Sigmoid colon (tissue), 3 donors: ENCODE data around the gene CD101.

Source experiments
- CTCF ChIP-seq, 4 experiments: fragments of 450-650 bp in 3 of 4; fragments of 200-600 bp in 1 of 4; IDR thresholded peaks; one replicate each; pipeline ENCODE4 v1.5.1; 2016 to 2019; ENCODE audit warnings: antibody characterized with exemption in 4 of 4, mild to moderate bottlenecking in 3 of 4, moderate library complexity in 2 of 4
- POLR2A ChIP-seq, 2 donors: fragments of 450-650 bp; IDR thresholded peaks; one replicate each; pipeline ENCODE4 v1.6.1; 2016; ENCODE audit warnings: antibody characterized with exemption in 2 of 2, mild to moderate bottlenecking in 2 of 2, moderate library complexity in 2 of 2

GRCh38 chr1:117013309-117013858 is 11.8 kb downstream of the CD101 start:
- no peak for TF ChIP-seq CTCF (IDR thresholded peaks at IDR 0.05)
- TF ChIP-seq POLR2A (IDR thresholded peaks at IDR 0.05) = no peak
